Measurements from ENCODE around the gene FRMD4A.

DNA sequence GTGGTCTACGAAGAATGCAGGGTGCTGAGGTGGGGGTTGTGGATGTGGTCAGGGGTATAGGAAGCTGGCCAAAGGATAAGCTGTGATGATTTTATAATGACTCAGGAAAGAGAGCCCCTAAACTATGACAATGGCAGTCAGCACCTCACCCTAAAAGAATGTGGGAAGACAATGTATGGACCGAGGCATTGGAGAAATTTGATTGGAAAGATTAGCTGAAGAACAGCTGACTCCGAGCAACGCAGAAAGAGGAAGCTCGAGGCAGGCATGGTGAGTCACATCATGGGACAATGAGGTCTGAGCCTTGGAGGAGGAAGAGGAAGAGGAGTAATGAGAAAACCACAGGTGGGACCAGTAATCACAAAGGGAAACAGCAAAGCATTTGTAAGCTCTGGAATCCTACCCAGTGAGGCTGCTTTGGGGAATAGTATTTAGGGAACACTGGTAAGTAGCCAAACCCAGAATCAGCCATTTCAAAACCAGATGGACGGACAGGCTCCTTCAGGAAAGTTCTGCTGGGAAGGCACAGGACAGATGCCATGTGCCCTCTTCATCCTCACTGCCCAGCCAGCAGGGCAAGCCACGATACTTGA lies 448.5 kb downstream of the FRMD4A start:
- TF ChIP-seq TARDBP (IDR thresholded peaks at IDR 0.05; ENCODE audit: borderline replicate concordance) (no peak), CHD2 (IDR thresholded peaks at IDR 0.05; ENCODE audit: borderline replicate concordance, low read depth, low read length) (no peak), SP1 (IDR thresholded peaks at IDR 0.05; ENCODE audit: low read depth, low read length) (no peak), FOS (IDR thresholded peaks at IDR 0.05; ENCODE audit: borderline replicate concordance, extremely low read depth, insufficient read length) (no peak), SRF (IDR thresholded peaks at IDR 0.05; ENCODE audit: low read depth in 2 of 2, low read length in 2 of 2) (no peak), ZBED1 (IDR thresholded peaks at IDR 0.05; ENCODE audit: borderline replicate concordance) (no peak), CTCF (IDR thresholded peaks at IDR 0.05 in 2 of 3, conservative IDR thresholded peaks at IDR 0.05 in 1 of 3; ENCODE audit: control insufficient read depth in 2 of 3, extremely low read depth in 1 of 3, insufficient read depth in 1 of 3, low read depth in 3 of 3, low read length in 3 of 3) (no peak), ATF2 (IDR thresholded peaks at IDR 0.05; ENCODE audit: low read length) (no peak), ESRRA (IDR thresholded peaks at IDR 0.05; ENCODE audit: low read length) (no peak), CHD4 (IDR thresholded peaks at IDR 0.05) (no peak), POLR2AphosphoS5 (IDR thresholded peaks at IDR 0.05; ENCODE audit: low read length) (no peak), RFX5 (IDR thresholded peaks at IDR 0.05; ENCODE audit: low read depth, low read length) (no peak)

All from GM12878 (cell line).